ENCODE data around the gene SNRPB2.

SNRPB2 gene

DNA sequence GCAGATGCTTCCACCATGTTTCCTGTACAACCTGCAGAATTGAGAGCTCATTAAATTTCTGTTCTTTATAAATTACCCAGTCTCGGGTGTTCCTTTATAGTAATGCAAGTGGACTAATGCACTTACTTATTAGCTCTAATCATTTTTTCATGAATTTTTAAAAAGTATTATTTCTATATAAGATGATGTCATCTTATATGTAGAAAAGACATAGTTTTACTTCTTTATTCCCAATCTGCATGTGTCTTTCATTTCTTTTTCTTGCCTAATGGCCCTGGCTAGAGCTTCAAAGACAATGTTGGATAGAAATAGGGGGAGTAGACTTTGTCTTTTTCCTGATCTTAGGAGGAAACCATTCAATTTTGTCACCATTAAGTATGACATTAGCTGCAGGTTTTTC lies 46.1 kb downstream of the SNRPB2 start:
- TF ChIP-seq TAF1 (IDR thresholded peaks at IDR 0.05; ENCODE audit: borderline replicate concordance, insufficient read depth, low read length), result no peak
- TF ChIP-seq FOXP2 (optimal IDR thresholded peaks at IDR 0.05; ENCODE audit: borderline replicate concordance, extremely low read depth, extremely low read length, insufficient read depth), result no peak
- TF ChIP-seq, protein P1, sequence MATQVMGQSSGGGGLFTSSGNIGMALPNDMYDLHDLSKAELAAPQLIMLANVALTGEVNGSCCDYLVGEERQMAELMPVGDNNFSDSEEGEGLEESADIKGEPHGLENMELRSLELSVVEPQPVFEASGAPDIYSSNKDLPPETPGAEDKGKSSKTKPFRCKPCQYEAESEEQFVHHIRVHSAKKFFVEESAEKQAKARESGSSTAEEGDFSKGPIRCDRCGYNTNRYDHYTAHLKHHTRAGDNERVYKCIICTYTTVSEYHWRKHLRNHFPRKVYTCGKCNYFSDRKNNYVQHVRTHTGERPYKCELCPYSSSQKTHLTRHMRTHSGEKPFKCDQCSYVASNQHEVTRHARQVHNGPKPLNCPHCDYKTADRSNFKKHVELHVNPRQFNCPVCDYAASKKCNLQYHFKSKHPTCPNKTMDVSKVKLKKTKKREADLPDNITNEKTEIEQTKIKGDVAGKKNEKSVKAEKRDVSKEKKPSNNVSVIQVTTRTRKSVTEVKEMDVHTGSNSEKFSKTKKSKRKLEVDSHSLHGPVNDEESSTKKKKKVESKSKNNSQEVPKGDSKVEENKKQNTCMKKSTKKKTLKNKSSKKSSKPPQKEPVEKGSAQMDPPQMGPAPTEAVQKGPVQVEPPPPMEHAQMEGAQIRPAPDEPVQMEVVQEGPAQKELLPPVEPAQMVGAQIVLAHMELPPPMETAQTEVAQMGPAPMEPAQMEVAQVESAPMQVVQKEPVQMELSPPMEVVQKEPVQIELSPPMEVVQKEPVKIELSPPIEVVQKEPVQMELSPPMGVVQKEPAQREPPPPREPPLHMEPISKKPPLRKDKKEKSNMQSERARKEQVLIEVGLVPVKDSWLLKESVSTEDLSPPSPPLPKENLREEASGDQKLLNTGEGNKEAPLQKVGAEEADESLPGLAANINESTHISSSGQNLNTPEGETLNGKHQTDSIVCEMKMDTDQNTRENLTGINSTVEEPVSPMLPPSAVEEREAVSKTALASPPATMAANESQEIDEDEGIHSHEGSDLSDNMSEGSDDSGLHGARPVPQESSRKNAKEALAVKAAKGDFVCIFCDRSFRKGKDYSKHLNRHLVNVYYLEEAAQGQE (IDR thresholded peaks at IDR 0.05; ENCODE audit: insufficient read depth in 1 of 2, low read depth in 2 of 2, low read length in 2 of 2), result no peak
- TF ChIP-seq SIN3A (IDR thresholded peaks at IDR 0.05; ENCODE audit: borderline replicate concordance, insufficient read depth, low read length), result no peak
- TF ChIP-seq POLR2AphosphoS5 (IDR thresholded peaks at IDR 0.05; ENCODE audit: low read depth, low read length), result no peak

DNA sequence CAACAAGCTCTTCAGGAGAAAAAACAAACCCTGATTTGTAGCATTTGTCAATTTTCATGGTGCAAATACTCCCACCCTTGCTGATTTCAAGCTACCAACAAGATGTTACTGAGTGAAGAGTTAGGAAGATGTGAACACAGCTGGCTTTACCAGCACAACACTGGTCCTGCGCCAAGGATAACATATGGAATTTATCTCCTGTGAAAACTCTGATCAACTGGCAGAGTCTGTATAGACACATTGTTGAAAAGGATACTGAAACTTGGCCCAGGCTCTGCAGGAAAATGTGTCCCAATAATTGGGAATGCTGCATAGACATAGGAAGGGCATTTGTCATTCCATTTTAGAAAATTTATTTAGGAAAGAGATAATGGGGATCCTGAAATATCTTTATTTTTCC lies 47.3 kb downstream of the SNRPB2 start:
- TF ChIP-seq POLR2AphosphoS5 (IDR thresholded peaks at IDR 0.05; ENCODE audit: low read depth, low read length), result no peak
- TF ChIP-seq FOXP2 (optimal IDR thresholded peaks at IDR 0.05; ENCODE audit: borderline replicate concordance, extremely low read depth, extremely low read length, insufficient read depth), result no peak
- no peak for TF ChIP-seq TAF1 (IDR thresholded peaks at IDR 0.05; ENCODE audit: borderline replicate concordance, insufficient read depth, low read length)
- TF ChIP-seq SIN3A (IDR thresholded peaks at IDR 0.05; ENCODE audit: borderline replicate concordance, insufficient read depth, low read length), result no peak
- TF ChIP-seq, protein P1 (IDR thresholded peaks at IDR 0.05; ENCODE audit: insufficient read depth in 1 of 2, low read depth in 2 of 2, low read length in 2 of 2), result no peak

DNA sequence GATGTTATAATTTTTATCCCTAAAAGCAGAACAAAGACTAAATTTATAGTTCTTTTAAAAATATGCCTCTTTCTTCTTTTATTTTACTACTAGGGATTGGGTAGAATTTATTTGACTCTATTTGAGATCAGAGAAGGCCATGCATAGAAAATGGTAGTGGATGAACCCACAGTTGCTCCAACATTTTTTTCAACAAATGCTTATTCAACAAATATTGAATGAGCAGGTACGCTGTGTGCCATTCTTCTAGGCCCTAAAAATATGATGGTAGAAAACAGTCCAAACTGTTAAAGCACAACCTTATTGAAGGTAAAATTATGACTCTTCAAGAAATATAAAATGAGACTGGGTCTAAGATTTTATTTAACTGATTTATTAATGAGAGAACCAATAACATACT lies 48.3 kb downstream of the SNRPB2 start:
- TF ChIP-seq SIN3A (IDR thresholded peaks at IDR 0.05; ENCODE audit: borderline replicate concordance, insufficient read depth, low read length) (no peak), FOXP2 (optimal IDR thresholded peaks at IDR 0.05; ENCODE audit: borderline replicate concordance, extremely low read depth, extremely low read length, insufficient read depth) (no peak), TAF1 (IDR thresholded peaks at IDR 0.05; ENCODE audit: borderline replicate concordance, insufficient read depth, low read length) (no peak), POLR2AphosphoS5 (IDR thresholded peaks at IDR 0.05; ENCODE audit: low read depth, low read length) (no peak)

DNA sequence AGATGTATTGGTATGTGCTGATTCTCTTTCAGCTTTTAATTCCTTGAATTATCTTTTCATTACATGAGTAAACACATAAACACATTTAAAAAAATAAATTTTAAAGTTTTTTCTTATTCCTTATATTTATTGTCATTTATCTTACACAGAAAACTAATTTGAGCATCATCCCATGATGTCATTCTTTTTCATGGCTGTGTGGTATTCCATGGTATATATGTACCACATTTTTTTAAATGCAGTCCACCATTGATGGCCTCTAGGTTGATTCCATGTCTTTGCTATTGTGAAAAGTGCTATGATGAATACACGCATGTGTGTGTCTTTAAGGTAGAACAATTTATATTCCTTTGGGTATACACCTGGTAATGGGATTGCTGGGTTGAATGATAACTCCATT lies 51.7 kb downstream of the SNRPB2 start:
- TF ChIP-seq, protein P1 (IDR thresholded peaks at IDR 0.05; ENCODE audit: insufficient read depth in 1 of 2, low read depth in 2 of 2, low read length in 2 of 2), result no peak
- TF ChIP-seq TAF1 (IDR thresholded peaks at IDR 0.05; ENCODE audit: borderline replicate concordance, insufficient read depth, low read length) (no peak), SIN3A (IDR thresholded peaks at IDR 0.05; ENCODE audit: borderline replicate concordance, insufficient read depth, low read length) (no peak)

DNA sequence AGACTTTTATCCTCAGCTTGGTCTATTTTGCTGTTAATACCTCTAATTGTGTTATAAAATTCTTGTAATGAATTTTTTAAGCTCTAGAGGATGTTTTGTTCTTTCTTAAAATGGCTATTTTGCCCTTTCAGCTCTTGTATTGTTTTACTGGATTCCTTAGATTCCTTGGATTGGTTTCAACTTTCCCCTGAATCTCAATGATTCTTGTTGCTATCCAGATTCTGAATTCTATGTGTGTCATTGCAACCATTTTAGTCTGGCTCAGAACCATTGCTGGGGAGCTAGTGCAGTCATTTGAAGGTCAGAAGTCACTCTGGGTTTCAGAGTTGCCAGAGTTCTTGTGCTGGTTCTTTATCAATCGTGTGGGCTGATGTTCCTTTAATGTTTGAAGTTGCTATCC lies 55.4 kb downstream of the SNRPB2 start:
- TF ChIP-seq TAF1 (IDR thresholded peaks at IDR 0.05; ENCODE audit: borderline replicate concordance, insufficient read depth, low read length), result no peak

Measured in PFSK-1 (cell line).